ENCODE data around the gene SLAMF9.

SLAMF9 gene

DNA sequence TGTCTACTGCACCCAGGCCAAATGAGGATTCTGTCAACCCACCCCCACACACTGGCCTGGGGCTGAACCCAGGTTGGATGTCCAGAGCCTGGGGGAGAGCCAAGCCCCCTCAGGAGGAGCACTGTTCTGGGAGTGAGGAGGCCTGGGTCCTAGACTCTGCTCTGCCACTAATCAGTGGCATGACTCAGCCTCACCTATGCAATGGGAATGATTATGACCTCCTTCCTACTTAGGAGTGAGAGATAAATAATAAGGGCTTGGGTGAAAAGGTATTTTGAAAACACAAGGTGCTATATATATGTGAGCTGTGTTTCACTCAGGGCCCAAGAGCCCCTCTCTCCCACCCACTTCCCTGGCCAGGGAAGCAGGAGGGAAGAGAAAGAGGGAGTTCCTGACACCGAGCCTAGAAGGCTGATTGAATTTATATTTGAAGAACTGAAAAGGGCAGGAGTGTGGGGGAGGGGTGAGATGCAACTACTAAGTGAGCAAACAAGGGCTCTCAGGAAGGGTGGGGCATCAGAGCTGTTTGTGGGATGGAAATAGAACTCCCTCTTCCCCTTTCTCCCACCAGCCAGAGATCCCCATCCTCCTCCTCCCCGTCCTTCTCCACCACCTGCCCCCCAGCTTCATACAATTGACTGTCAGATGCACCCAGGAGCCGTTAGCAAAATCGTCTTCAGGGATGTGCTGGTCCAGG lies 16.8 kb downstream of the SLAMF9 start:
- TF ChIP-seq, protein P1, sequence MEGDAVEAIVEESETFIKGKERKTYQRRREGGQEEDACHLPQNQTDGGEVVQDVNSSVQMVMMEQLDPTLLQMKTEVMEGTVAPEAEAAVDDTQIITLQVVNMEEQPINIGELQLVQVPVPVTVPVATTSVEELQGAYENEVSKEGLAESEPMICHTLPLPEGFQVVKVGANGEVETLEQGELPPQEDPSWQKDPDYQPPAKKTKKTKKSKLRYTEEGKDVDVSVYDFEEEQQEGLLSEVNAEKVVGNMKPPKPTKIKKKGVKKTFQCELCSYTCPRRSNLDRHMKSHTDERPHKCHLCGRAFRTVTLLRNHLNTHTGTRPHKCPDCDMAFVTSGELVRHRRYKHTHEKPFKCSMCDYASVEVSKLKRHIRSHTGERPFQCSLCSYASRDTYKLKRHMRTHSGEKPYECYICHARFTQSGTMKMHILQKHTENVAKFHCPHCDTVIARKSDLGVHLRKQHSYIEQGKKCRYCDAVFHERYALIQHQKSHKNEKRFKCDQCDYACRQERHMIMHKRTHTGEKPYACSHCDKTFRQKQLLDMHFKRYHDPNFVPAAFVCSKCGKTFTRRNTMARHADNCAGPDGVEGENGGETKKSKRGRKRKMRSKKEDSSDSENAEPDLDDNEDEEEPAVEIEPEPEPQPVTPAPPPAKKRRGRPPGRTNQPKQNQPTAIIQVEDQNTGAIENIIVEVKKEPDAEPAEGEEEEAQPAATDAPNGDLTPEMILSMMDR (conservative IDR thresholded peaks at IDR 0.05): no peak
- H3K27ac ChIP-seq: peak overlapping the region; percentile 6; the same call in 1 of the 2 replicates

DNA sequence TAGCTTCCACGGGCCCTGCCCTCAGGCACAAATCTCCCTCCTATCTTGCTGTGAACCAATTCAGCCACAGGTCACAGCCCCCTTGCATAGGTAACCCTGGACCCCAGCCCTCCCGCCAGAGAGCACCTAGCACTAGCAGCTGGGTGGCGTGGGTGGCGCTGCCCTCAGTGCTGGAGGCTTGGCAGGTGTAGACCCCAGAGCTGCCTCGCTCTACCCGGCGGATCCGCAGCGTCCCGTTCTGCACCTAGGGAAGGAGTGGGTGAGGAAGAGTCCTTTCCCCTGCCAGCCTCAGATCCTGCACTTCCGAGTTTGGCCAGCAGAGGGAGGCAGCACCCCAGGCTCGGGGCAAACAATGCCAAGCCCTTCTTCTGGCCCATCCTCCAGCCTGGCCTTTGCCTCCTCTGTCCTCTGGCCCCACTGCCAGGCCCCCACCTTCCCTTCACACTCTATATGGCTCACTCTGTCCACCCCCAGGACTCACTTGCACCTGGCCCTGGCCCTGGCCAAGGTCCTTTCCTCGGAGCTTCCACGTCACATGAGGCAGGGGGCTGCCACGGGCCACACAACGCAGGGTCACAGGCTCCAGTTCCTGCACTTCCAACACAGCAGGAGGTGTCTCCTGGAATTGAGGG lies 17.6 kb downstream of the SLAMF9 start:
- TF ChIP-seq, protein P1 (conservative IDR thresholded peaks at IDR 0.05): peak; percentile 94
- peak overlapping the region; percentile 6; the same call in 1 of the 2 replicates for H3K27ac ChIP-seq

DNA sequence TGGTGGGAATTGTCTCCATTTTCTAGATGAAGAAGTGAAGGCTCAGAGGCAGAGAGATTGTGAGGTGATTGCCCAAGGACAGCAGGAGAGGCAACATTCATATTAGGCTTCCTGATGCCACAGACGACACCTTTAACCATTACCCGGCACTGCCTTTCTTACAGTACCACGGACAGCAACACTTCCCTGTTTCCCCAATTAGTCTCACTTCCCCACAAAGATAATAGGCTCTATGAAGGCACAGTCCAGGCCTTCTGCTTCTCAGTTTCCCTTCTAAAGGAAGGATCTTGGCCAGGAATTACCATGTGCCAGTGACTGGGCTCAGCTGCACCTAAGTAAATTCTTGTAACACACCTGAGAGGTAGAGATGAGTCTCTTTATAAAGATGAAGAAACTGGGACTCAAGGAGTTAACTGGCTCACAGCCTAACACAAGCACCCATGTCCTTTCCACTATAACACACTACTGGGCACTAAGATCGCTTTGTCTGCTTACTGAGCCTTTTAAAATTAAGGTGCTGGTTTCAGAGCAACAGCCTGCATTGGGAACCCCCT lies 18.2 kb downstream of the SLAMF9 start:
- H3K27ac ChIP-seq: no peak overlapping the region
- TF ChIP-seq, protein P1 (conservative IDR thresholded peaks at IDR 0.05): no peak

DNA sequence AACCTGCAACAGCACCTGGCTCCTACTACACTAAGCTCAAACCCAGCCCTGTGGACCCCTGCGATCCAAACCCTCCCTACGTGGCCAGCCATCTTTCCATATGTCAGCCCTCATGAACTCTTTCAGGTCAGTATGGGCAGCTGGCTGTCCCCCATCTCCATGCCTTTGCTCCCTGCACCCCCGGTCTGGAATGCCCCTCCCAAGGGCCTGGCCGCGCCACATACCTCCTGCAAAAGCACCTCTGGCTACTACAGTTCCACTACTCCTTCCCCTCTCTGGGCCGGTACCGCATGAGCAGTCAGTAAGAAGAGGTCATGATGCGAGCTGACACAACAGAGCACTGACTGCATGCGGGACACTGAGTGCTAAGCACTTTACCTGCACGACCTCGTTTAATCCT lies 18.7 kb downstream of the SLAMF9 start:
- TF ChIP-seq, protein P1 (conservative IDR thresholded peaks at IDR 0.05): no peak
- no peak overlapping the region for H3K27ac ChIP-seq

DNA sequence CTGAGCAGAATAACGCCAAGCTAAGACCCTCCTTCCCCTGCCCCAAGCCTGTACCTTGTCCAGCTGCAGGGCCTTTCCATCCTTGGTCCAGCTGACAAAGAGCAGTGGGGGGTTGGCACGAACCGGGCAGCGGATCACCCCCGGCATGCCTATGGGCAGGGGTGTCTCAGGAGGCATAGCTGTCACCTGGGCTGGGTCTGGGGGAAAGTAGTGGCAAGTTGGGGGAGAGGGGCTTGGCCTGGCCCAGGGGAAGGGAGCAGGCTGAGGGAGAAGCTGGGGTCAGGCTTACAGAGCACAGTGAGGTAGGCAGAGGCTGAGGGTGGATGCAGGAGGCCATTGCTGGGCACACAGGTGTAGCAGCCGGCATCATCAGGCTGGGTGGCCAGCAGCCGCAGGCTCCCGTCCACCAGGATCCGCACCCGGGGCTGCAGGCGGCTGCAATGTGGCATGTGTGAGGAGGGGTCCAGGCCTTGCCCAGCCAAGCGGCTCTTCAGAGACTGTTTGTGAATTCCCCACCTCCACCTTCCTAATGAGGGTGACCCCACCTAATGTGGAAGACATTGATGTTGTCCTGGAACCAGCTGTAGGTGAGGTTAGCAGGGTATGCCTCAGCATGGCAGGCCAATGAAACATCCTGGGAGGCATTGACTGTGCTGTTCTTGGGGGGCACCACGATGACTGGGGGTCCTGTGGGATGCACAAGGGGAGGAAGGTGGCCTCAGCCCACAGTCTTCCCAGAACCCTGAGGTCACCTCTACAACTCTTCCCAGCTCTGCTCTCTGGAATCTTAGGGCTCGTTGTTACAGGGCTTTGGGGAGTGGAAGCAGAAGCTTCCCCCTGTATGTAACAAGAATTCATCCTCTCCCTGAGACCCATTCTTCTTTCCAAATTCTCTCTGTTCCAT lies 19.6 kb downstream of the SLAMF9 start:
- TF ChIP-seq, protein P1 (conservative IDR thresholded peaks at IDR 0.05): no peak
- H3K27ac ChIP-seq: no peak overlapping the region

DNA sequence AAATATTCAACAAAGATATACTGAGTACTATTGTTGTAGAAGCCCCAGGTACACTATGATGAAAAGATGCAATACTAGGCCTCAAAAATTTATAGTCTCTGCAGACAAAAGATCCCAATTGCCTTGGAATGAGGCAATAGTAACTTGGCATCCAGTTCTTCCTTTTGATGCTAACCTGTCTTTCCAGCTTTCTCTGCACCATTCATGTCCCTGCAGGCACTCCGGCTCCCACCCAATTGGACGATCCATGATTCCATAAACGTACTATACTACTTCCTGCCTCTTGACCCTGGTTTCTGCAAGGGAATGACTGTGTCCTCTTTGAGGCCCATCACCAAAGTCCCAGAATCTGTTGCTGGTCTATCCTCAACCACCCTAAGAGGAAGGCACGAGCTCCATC lies 20.7 kb downstream of the SLAMF9 start:
- TF ChIP-seq, protein P1 (conservative IDR thresholded peaks at IDR 0.05): no peak

More for the DNA sequence above, 20.7 kb downstream of the SLAMF9 start:
- H3K27ac ChIP-seq: peak overlapping the region; percentile 20; the same call in 1 of the 2 replicates

Data from VCaP (cell line).